Measurements from ENCODE around the gene MORN5. TPM values are rescaled to one million over a fixed set of nuclear protein-coding genes. Genes with fewer than 3 reads are reported as not detected.

The MORN5 gene
- total and polyA plus RNA-seq, 2 donors (not counting 1 experiment from before 2014, with no cell fraction given): 0.33 TPM; not detected in 1

DNA sequence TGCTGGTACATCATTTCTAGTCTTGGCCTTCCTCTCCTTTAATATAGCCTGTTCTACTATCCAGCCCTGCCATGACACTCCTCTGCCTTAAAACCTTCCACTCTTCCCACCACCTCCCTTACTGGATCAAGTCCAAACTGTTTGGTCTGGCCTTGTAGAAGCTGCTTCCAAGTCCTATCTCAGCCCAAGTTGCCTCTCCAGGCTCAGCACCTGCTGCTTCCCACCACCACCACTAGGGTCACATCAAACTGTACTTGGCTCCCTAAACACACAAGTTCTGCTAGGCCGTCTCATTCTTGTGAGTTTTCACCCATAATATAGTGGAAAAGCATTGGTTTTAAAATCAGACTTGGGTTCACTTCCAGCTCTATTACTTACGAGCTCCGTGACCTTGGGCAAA, 1.5 kb upstream of the MORN5 start:
- H3K9ac ChIP-seq (ENCODE audit: insufficient read depth, low read length): no peak overlapping the region
- H3K4me3 ChIP-seq (replicated peaks in 1 of 4; ENCODE audit: control extremely low read depth in 1 of 4, insufficient read depth in 1 of 4, low read depth in 3 of 4, low read length in 4 of 4): peak overlapping the region in 2 of 4 experiments; percentile 17 to 23
- H3K79me2 ChIP-seq (ENCODE audit: control insufficient read depth, insufficient read depth, low read length): peaks cover 20% of the 10 kb centered on the region
- peaks cover 2% of the 10 kb centered on the region for H3K27me3 ChIP-seq (ENCODE audit: control insufficient read depth, insufficient read depth, low read length)
- no peak overlapping the region for H3K4me2 ChIP-seq (ENCODE audit: extremely low read depth, insufficient read depth, low read length)
- no peaks in the 10 kb centered on the region for H3K4me1 ChIP-seq (ENCODE audit: control insufficient read depth, extremely low read depth, insufficient read depth, low read length)
- DNase-seq (ENCODE audit: low read depth in 2 of 2): peak; percentile 35 to 49
- H2AFZ ChIP-seq (ENCODE audit: low read length): no peak overlapping the region
- H3K36me3 ChIP-seq (ENCODE audit: control insufficient read depth, insufficient read depth, low read length): no peaks in the 10 kb centered on the region
- no peaks in the 10 kb centered on the region for H4K20me1 ChIP-seq (ENCODE audit: control insufficient read depth, extremely low read depth, insufficient read depth, low read length)
- H3K27ac ChIP-seq (ENCODE audit: insufficient read depth, low read length): no peak overlapping the region
- no peak for TF ChIP-seq EZH2 (IDR thresholded peaks at IDR 0.05; ENCODE audit: low read length, missing control alignments)
- TF ChIP-seq, protein P1, sequence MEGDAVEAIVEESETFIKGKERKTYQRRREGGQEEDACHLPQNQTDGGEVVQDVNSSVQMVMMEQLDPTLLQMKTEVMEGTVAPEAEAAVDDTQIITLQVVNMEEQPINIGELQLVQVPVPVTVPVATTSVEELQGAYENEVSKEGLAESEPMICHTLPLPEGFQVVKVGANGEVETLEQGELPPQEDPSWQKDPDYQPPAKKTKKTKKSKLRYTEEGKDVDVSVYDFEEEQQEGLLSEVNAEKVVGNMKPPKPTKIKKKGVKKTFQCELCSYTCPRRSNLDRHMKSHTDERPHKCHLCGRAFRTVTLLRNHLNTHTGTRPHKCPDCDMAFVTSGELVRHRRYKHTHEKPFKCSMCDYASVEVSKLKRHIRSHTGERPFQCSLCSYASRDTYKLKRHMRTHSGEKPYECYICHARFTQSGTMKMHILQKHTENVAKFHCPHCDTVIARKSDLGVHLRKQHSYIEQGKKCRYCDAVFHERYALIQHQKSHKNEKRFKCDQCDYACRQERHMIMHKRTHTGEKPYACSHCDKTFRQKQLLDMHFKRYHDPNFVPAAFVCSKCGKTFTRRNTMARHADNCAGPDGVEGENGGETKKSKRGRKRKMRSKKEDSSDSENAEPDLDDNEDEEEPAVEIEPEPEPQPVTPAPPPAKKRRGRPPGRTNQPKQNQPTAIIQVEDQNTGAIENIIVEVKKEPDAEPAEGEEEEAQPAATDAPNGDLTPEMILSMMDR (conservative IDR thresholded peaks at IDR 0.05 in 1 of 2, IDR thresholded peaks at IDR 0.05 in 1 of 2; ENCODE audit: low read depth in 1 of 2, low read length in 2 of 2): peak; percentile 32 to 58
- H3K9me3 ChIP-seq (ENCODE audit: control insufficient read depth, insufficient read depth, low read depth, low read length): no peaks in the 10 kb centered on the region

DNA sequence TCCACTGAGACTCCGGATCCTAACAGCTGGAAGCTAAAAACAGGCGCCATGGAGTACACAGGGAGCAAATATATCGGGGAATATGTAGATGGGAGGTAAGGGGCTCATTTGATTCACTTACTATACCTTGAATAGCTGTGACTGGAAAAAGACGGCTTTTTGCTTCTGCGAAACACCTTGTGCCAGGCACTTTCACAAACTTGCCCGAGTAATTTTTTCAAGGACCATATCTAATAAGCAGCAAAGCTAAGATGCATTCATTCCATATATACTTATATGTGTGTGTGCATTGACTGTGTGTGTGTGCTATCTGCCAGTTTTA, 178 bp downstream of the MORN5 start:
- Histone ChIP-seq H3K27me3 (ENCODE audit: control insufficient read depth, insufficient read depth, low read length) (peaks cover 7% of the 10 kb centered on the region), H3K36me3 (ENCODE audit: control insufficient read depth, insufficient read depth, low read length) (no peaks in the 10 kb centered on the region), H3K27ac (ENCODE audit: insufficient read depth, low read length) (peak overlapping the region; percentile 26), H3K9ac (ENCODE audit: insufficient read depth, low read length) (no peak overlapping the region), H3K9me3 (ENCODE audit: control insufficient read depth, insufficient read depth, low read depth, low read length) (no peaks in the 10 kb centered on the region), H2AFZ (ENCODE audit: low read length) (peak overlapping the region; percentile 60), H3K4me1 (ENCODE audit: control insufficient read depth, extremely low read depth, insufficient read depth, low read length) (no peaks in the 10 kb centered on the region), H4K20me1 (ENCODE audit: control insufficient read depth, extremely low read depth, insufficient read depth, low read length) (no peaks in the 10 kb centered on the region), H3K4me3 (replicated peaks in 1 of 4; ENCODE audit: control extremely low read depth in 1 of 4, insufficient read depth in 1 of 4, low read depth in 3 of 4, low read length in 4 of 4) (peak overlapping the region in 3 of 4 experiments; percentile 53 to 98 (median 74)), H3K4me2 (ENCODE audit: extremely low read depth, insufficient read depth, low read length) (peak overlapping the region; percentile 82), H3K79me2 (ENCODE audit: control insufficient read depth, insufficient read depth, low read length) (peaks cover 20% of the 10 kb centered on the region)
- DNase-seq (ENCODE audit: low read depth in 2 of 2): no peak
- no peak for TF ChIP-seq EZH2 (IDR thresholded peaks at IDR 0.05; ENCODE audit: low read length, missing control alignments)
- TF ChIP-seq, protein P1 (conservative IDR thresholded peaks at IDR 0.05 in 1 of 2, IDR thresholded peaks at IDR 0.05 in 1 of 2; ENCODE audit: low read depth in 1 of 2, low read length in 2 of 2): no peak

DNA sequence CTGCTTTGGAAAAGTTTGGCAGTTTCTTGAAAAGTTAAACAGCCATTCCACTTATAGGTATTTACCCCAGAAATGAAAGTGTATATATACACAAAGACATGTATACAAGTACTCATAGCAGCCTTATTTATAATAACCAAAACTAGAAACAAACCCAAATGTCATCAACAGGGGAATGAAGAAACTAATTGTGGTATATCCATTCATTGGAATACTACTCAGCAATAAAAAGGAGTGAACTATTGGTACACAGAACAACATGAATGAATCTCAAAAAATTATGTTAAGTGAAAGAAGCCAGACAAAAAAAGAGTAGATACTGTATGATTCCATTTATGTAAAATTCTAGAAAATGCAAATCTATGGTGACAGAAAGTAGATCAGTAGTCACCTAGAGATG, 2.7 kb downstream of the MORN5 start:
- TF ChIP-seq EZH2 (IDR thresholded peaks at IDR 0.05; ENCODE audit: low read length, missing control alignments): no peak
- TF ChIP-seq, protein P1 (conservative IDR thresholded peaks at IDR 0.05 in 1 of 2, IDR thresholded peaks at IDR 0.05 in 1 of 2; ENCODE audit: low read depth in 1 of 2, low read length in 2 of 2): no peak
- no peaks in the 10 kb centered on the region for H4K20me1 ChIP-seq (ENCODE audit: control insufficient read depth, extremely low read depth, insufficient read depth, low read length)
- H3K4me1 ChIP-seq (ENCODE audit: control insufficient read depth, extremely low read depth, insufficient read depth, low read length): no peaks in the 10 kb centered on the region
- H3K4me2 ChIP-seq (ENCODE audit: extremely low read depth, insufficient read depth, low read length): no peak overlapping the region
- no peak for DNase-seq (ENCODE audit: low read depth in 2 of 2)
- H3K79me2 ChIP-seq (ENCODE audit: control insufficient read depth, insufficient read depth, low read length): peaks cover 13% of the 10 kb centered on the region
- no peaks in the 10 kb centered on the region for H3K36me3 ChIP-seq (ENCODE audit: control insufficient read depth, insufficient read depth, low read length)
- no peak overlapping the region for H3K4me3 ChIP-seq (replicated peaks in 1 of 4; ENCODE audit: control extremely low read depth in 1 of 4, insufficient read depth in 1 of 4, low read depth in 3 of 4, low read length in 4 of 4)
- peaks cover 10% of the 10 kb centered on the region for H3K27me3 ChIP-seq (ENCODE audit: control insufficient read depth, insufficient read depth, low read length)
- no peak overlapping the region for H2AFZ ChIP-seq (ENCODE audit: low read length)
- H3K9ac ChIP-seq (ENCODE audit: insufficient read depth, low read length): no peak overlapping the region
- H3K9me3 ChIP-seq (ENCODE audit: control insufficient read depth, insufficient read depth, low read depth, low read length): no peaks in the 10 kb centered on the region
- no peak overlapping the region for H3K27ac ChIP-seq (ENCODE audit: insufficient read depth, low read length)

Data from fibroblast of lung (primary cell).